HCT116 (cell line): ENCODE data around the gene KRT86.

Experiments
- CBX3 ChIP-seq: IDR thresholded peaks from 2 replicates; pipeline ENCODE4 v1.6.1; 2012; ENCODE audit warnings: low read depth
- CEBPB ChIP-seq: IDR thresholded peaks from 2 replicates; pipeline ENCODE4 v1.6.1; 2012; ENCODE audit warnings: low read depth
- ELF1 ChIP-seq: IDR thresholded peaks from 2 replicates; pipeline ENCODE4 v1.6.1; 2012; ENCODE audit warnings: low read depth, borderline replicate concordance
- EZH2 ChIP-seq: fragments of 200-600 bp; sonication (generic); IDR thresholded peaks from 2 replicates; pipeline ENCODE4 v1.6.1; 2017; ENCODE audit warnings: antibody characterized with exemption, mixed run types
- FOSL1 ChIP-seq: IDR thresholded peaks from 2 replicates; pipeline ENCODE4 v1.6.1; 2012; ENCODE audit warnings: low read depth
- POLR2A ChIP-seq: IDR thresholded peaks from 2 replicates; pipeline ENCODE4 v1.7.0; 2011; ENCODE audit warnings: borderline replicate concordance; ENCODE audit not compliant: insufficient read depth, insufficient read length; ENCODE audit errors: extremely low read depth
- POLR2AphosphoS5 ChIP-seq: IDR thresholded peaks from 2 replicates; pipeline ENCODE4 v1.6.1; 2011; ENCODE audit warnings: mild to moderate bottlenecking, low read depth, low read length, moderate library complexity
- SIN3A ChIP-seq: IDR thresholded peaks from 2 replicates; pipeline ENCODE4 v1.6.1; 2012; ENCODE audit warnings: low read depth
- ZFX ChIP-seq: fragments of 450-650 bp; IDR thresholded peaks from 2 replicates; pipeline ENCODE4 v1.6.1; 2017
- ZNF274 ChIP-seq: fragments of 200-500 bp; sonication (Bioruptor generic); IDR thresholded peaks from 2 replicates; pipeline ENCODE4 v1.6.1; 2014; ENCODE audit warnings: mild to moderate bottlenecking, low read depth, low read length, inconsistent platforms
- TF ChIP-seq, protein P1 (sequence below): IDR thresholded peaks from 2 replicates; pipeline ENCODE4 v1.6.1; 2012; ENCODE audit warnings: low read depth
- TF ChIP-seq, protein P2 (sequence below), 3 experiments: fragments of 200-600 bp in 1 of 3; sonication (generic) in 1 of 3; IDR thresholded peaks in 2 of 3; conservative IDR thresholded peaks in 1 of 3; 2 replicates each; pipeline ENCODE4 v1.5.1; 2012 to 2017; ENCODE audit warnings: low read depth in 2 of 3, low read length in 2 of 3, antibody characterized with exemption in 1 of 3, borderline replicate concordance in 1 of 3, control low read depth in 1 of 3, mild to moderate bottlenecking in 1 of 3, mixed read lengths in 1 of 3, mixed run types in 1 of 3, moderate library complexity in 1 of 3; ENCODE audit not compliant: insufficient read depth in 1 of 3
- TF ChIP-seq, protein P3 (sequence below): IDR thresholded peaks from 2 replicates; pipeline ENCODE4 v1.6.1; 2012

DNA sequence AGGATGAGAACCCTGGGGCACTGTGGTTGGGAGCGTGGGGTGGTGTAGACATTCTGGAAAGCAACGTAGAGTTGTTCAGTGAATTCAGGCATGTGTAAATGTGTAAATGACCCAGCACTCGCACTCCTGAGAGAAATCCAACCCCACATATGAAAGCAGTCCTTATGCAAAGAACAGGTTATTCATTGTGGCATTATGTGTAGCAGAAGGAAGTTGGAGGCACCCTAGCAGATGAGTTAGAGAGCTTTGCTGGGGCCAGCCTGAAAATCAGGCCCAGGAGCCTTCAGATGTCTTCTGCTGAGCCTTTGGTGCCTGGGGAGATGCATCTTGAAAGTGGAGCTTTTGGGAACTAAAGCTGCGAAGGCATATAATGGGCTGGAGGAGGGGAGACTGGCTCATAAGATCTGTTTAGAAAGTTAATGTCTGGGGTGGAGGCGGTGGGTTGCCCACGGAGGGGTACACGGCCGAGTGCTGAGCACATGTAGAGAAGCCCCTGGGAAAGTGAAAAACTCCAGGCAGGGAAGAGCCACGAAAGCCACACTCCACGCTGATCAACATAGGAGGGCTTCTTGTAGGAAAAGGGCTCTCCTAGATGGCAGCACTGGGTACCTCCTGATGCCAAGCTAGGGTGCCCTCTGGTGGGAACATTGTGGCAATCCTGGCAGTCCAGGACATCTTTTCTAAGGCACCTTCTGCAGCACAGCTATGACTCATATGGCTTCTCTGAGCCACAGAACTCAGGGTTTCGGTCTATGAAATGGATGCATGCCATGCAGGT is 52.8 kb downstream of the KRT86 start:
- TF ChIP-seq, protein P1, sequence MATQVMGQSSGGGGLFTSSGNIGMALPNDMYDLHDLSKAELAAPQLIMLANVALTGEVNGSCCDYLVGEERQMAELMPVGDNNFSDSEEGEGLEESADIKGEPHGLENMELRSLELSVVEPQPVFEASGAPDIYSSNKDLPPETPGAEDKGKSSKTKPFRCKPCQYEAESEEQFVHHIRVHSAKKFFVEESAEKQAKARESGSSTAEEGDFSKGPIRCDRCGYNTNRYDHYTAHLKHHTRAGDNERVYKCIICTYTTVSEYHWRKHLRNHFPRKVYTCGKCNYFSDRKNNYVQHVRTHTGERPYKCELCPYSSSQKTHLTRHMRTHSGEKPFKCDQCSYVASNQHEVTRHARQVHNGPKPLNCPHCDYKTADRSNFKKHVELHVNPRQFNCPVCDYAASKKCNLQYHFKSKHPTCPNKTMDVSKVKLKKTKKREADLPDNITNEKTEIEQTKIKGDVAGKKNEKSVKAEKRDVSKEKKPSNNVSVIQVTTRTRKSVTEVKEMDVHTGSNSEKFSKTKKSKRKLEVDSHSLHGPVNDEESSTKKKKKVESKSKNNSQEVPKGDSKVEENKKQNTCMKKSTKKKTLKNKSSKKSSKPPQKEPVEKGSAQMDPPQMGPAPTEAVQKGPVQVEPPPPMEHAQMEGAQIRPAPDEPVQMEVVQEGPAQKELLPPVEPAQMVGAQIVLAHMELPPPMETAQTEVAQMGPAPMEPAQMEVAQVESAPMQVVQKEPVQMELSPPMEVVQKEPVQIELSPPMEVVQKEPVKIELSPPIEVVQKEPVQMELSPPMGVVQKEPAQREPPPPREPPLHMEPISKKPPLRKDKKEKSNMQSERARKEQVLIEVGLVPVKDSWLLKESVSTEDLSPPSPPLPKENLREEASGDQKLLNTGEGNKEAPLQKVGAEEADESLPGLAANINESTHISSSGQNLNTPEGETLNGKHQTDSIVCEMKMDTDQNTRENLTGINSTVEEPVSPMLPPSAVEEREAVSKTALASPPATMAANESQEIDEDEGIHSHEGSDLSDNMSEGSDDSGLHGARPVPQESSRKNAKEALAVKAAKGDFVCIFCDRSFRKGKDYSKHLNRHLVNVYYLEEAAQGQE = no peak
- TF ChIP-seq, protein P2, sequence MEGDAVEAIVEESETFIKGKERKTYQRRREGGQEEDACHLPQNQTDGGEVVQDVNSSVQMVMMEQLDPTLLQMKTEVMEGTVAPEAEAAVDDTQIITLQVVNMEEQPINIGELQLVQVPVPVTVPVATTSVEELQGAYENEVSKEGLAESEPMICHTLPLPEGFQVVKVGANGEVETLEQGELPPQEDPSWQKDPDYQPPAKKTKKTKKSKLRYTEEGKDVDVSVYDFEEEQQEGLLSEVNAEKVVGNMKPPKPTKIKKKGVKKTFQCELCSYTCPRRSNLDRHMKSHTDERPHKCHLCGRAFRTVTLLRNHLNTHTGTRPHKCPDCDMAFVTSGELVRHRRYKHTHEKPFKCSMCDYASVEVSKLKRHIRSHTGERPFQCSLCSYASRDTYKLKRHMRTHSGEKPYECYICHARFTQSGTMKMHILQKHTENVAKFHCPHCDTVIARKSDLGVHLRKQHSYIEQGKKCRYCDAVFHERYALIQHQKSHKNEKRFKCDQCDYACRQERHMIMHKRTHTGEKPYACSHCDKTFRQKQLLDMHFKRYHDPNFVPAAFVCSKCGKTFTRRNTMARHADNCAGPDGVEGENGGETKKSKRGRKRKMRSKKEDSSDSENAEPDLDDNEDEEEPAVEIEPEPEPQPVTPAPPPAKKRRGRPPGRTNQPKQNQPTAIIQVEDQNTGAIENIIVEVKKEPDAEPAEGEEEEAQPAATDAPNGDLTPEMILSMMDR (IDR thresholded peaks at IDR 0.05 in 2 of 3, conservative IDR thresholded peaks at IDR 0.05 in 1 of 3; ENCODE audit: borderline replicate concordance in 1 of 3, insufficient read depth in 1 of 3, low read depth in 2 of 3, low read length in 2 of 3) = peak; percentile 97 to 100 (median 99)
- TF ChIP-seq FOSL1 = no peak; the same call in none of the 2 replicates
- TF ChIP-seq POLR2AphosphoS5 = no peak; the same call in 1 of the 2 replicates
- TF ChIP-seq EZH2 = no peak
- no peak for TF ChIP-seq ELF1
- no peak for TF ChIP-seq POLR2A
- TF ChIP-seq ZNF274 = no peak
- no peak for TF ChIP-seq SIN3A
- TF ChIP-seq, protein P3, sequence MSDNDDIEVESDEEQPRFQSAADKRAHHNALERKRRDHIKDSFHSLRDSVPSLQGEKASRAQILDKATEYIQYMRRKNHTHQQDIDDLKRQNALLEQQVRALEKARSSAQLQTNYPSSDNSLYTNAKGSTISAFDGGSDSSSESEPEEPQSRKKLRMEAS = peak; percentile 74
- TF ChIP-seq ZFX = no peak
- TF ChIP-seq CBX3 = peak; percentile 89; the same call in 1 of the 2 replicates
- no peak for TF ChIP-seq CEBPB
